SU-DHL-6 (cell line): ENCODE data around the gene STX18.
"Not testable (repeated sequence)": the region's sequence is repeated elsewhere in the genome, so short reads cannot be mapped to it uniquely, and the experiment has no call there.

Source experiments
- H2AFZ ChIP-seq: fragments of 200-600 bp; sonication (generic); 2 replicates; pipeline ENCODE4 v1.6.1; 2014; ENCODE audit warnings: low read depth, mild to moderate bottlenecking, moderate library complexity, mixed read lengths, antibody characterized with exemption, low read length; ENCODE audit not compliant: severe bottlenecking
- H3F3A ChIP-seq: fragments of 200-600 bp; shearing (Covaris generic); 2 replicates; pipeline ENCODE4 v1.6.0; 2016; ENCODE audit warnings: antibody characterized with exemption, mild to moderate bottlenecking; ENCODE audit not compliant: insufficient read depth
- H3K27ac ChIP-seq: fragments of 200-600 bp; sonication (generic); 2 replicates; pipeline ENCODE4 v1.5.1; 2016; ENCODE audit warnings: low read depth, mild to moderate bottlenecking, low read length, moderate library complexity, mixed read lengths
- H3K27me3 ChIP-seq: fragments of 200-600 bp; sonication (generic), shearing (Covaris generic); 2 replicates; pipeline ENCODE4 v1.6.0; 2014; ENCODE audit warnings: mild to moderate bottlenecking, low read length
- H3K36me3 ChIP-seq: fragments of 200-600 bp; sonication (generic); 2 replicates; pipeline ENCODE4 v1.6.1; 2014; ENCODE audit warnings: mild to moderate bottlenecking, low read length, mixed read lengths
- H3K4me2 ChIP-seq: fragments of 300-600, 200-600 bp; shearing (Covaris generic), sonication (generic); 2 replicates; pipeline ENCODE4 v1.6.0; 2014; ENCODE audit warnings: low read length, low read depth, mild to moderate bottlenecking; ENCODE audit not compliant: poor library complexity, severe bottlenecking
- H3K4me3 ChIP-seq: fragments of 200-600 bp; sonication (generic); 2 replicates; pipeline ENCODE4 v1.5.1; 2014; ENCODE audit warnings: antibody characterized with exemption, low read length, mild to moderate bottlenecking, mixed read lengths; ENCODE audit not compliant: insufficient read depth, poor library complexity, severe bottlenecking
- H3K79me2 ChIP-seq: fragments of 200-600 bp; sonication (generic); 2 replicates; pipeline ENCODE4 v1.6.1; 2014; ENCODE audit warnings: mild to moderate bottlenecking, low read length, moderate library complexity; ENCODE audit not compliant: insufficient read depth
- H3K9ac ChIP-seq: fragments of 200-600 bp; sonication (generic); 2 replicates; pipeline ENCODE4 v1.7.0; 2014; ENCODE audit warnings: mild to moderate bottlenecking, low read length
- H3K9me2 ChIP-seq: fragments of 200-600 bp; sonication (generic); replicated peaks from 2 replicates; pipeline ENCODE4 v1.6.1; 2014; ENCODE audit warnings: low read length; ENCODE audit not compliant: insufficient read depth
- H3K9me3 ChIP-seq: fragments of 200-600 bp; sonication (generic); 2 replicates; pipeline ENCODE4 v1.6.1; 2014; ENCODE audit warnings: low read length, mixed read lengths; ENCODE audit not compliant: insufficient read depth
- H4K20me1 ChIP-seq: fragments of 200-600 bp; sonication (generic); 2 replicates; pipeline ENCODE4 v1.6.1; 2014; ENCODE audit warnings: low read depth, mild to moderate bottlenecking, antibody characterized with exemption, low read length, moderate library complexity, mixed read lengths
- EZH2phosphoT487 ChIP-seq: fragments of 200-600 bp; sonication (generic), shearing (Covaris generic); conservative IDR thresholded peaks from 2 replicates; pipeline ENCODE4 v1.6.1; 2018; ENCODE audit warnings: mild to moderate bottlenecking, antibody characterized with exemption, low read length, moderate library complexity, mixed read lengths
- TF ChIP-seq, protein P1 (sequence below): fragments of 200-600 bp; sonication (generic); IDR thresholded peaks from one replicate; pipeline ENCODE4 v1.5.1; 2017; ENCODE audit warnings: antibody characterized with exemption, mild to moderate bottlenecking, low read length, moderate library complexity; ENCODE audit not compliant: insufficient read depth, poor library complexity, severe bottlenecking

STX18 gene

DNA sequence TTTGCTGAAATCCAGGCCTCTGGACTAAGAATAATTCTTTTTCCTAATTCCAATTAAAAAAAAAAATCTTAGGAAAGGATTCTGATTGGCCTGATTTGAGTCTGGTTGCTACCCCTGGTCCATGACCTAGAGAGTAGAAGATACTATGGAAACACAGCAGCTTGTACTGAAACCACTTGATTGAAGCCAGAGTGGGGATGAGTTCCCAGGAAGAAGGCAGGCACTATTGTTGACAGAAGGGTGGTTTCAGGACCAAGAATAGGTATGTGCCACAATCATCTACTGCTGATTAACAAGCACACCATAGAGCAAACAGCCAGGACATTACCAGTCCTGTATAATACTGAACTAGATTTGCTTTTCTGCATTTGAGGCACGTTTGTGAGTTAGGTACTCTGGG lies 29.6 kb downstream of the STX18 start:
- no peaks in the 10 kb centered on the region for H3K9me3 ChIP-seq
- no peak overlapping the region for H2AFZ ChIP-seq
- no peaks in the 10 kb centered on the region for H3K27me3 ChIP-seq
- peaks cover 18% of the 10 kb centered on the region; the same call in 1 of the 2 replicates for H4K20me1 ChIP-seq
- no peaks in the 10 kb centered on the region for H3K36me3 ChIP-seq
- no peak overlapping the region for H3K4me3 ChIP-seq
- 0 out of 2 replicates have a peak, but pooled peaks cover 2% of the 10 kb centered on the region for H3K79me2 ChIP-seq
- H3K9me2 ChIP-seq = no peaks in the 10 kb centered on the region
- TF ChIP-seq, protein P1, sequence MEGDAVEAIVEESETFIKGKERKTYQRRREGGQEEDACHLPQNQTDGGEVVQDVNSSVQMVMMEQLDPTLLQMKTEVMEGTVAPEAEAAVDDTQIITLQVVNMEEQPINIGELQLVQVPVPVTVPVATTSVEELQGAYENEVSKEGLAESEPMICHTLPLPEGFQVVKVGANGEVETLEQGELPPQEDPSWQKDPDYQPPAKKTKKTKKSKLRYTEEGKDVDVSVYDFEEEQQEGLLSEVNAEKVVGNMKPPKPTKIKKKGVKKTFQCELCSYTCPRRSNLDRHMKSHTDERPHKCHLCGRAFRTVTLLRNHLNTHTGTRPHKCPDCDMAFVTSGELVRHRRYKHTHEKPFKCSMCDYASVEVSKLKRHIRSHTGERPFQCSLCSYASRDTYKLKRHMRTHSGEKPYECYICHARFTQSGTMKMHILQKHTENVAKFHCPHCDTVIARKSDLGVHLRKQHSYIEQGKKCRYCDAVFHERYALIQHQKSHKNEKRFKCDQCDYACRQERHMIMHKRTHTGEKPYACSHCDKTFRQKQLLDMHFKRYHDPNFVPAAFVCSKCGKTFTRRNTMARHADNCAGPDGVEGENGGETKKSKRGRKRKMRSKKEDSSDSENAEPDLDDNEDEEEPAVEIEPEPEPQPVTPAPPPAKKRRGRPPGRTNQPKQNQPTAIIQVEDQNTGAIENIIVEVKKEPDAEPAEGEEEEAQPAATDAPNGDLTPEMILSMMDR = no peak
- no peak for TF ChIP-seq EZH2phosphoT487
- H3F3A ChIP-seq = no peaks in the 10 kb centered on the region
- H3K27ac ChIP-seq = no peak overlapping the region
- no peak overlapping the region for H3K9ac ChIP-seq
- no peak overlapping the region for H3K4me2 ChIP-seq

DNA sequence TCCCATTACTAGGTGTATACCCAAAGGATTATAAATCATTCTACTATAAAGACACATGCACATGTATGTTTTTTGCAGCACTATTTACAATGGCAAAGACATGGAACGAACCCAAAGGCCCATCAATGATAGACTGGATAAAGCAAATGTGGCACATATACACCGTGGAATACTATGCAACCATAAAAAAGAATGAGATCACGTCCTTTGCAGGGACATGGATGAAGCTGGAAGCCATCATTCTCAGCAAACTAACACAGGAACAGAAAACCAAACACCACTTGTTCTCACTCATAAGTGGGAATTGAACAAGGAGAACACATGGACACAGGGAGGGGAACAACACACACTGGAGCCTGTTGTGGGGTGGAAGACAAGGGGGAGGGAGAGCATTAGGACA lies 31.2 kb downstream of the STX18 start:
- H3K36me3 ChIP-seq, H3K9me2 ChIP-seq, H4K20me1 ChIP-seq, H3F3A ChIP-seq, H3K4me2 ChIP-seq, H3K9me3 ChIP-seq, H2AFZ ChIP-seq, H3K27me3 ChIP-seq, H3K27ac ChIP-seq, H3K9ac ChIP-seq, H3K79me2 ChIP-seq, H3K4me3 ChIP-seq: not testable (repeated sequence)

DNA sequence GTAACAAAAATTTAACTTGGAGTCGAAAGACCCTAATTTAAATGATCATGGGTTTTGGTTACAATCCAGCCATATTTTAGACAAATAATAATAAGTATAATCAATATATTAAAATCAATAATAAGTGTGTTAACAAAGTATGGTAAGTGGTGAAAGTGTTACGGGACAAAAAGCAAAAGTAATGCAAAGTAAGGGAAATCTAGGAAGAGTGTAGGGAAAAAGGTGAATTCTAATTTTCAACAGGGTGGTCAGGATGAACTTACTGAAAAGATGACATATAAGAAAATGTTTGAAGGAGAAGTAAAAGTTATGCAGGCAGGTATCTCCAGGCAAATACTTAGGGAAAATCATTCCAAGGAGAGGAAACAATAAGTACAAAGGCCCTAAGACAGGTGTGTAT lies 32.3 kb downstream of the STX18 start:
- no peaks in the 10 kb centered on the region for H3K79me2 ChIP-seq

DNA sequence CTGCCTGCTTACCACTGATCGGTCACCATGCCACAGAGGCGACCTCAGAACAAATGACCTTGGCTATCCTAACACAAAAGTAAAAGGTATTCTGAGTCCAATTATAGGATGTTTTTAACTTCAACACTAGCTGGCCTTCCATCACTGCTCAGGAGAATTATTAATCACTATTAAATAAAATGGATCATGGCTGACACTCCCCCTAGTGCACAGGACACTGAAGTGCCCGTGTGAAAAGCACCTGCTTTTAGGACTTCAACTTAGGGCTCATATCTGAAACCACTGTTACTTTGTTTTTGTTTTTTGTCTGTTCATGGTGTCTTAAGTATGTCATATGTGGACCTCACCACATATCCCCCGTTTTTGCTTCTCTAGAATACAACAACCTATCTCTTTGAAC lies 33.9 kb downstream of the STX18 start:
- peaks cover 3% of the 10 kb centered on the region; the same call in 1 of the 2 replicates for H3K79me2 ChIP-seq
- H4K20me1 ChIP-seq = no peaks in the 10 kb centered on the region
- H3K4me3 ChIP-seq = no peak overlapping the region
- no peaks in the 10 kb centered on the region for H3K9me2 ChIP-seq
- H3K27me3 ChIP-seq = no peaks in the 10 kb centered on the region
- no peak overlapping the region for H2AFZ ChIP-seq
- no peaks in the 10 kb centered on the region for H3K9me3 ChIP-seq
- TF ChIP-seq EZH2phosphoT487 = no peak
- TF ChIP-seq, protein P1 = peak; percentile 28
- H3K4me2 ChIP-seq = no peak overlapping the region
- H3K27ac ChIP-seq = no peak overlapping the region
- H3K9ac ChIP-seq = no peak overlapping the region
- H3F3A ChIP-seq = no peaks in the 10 kb centered on the region
- no peaks in the 10 kb centered on the region for H3K36me3 ChIP-seq

More for the DNA sequence above, 32.3 kb downstream of the STX18 start:
- H4K20me1 ChIP-seq = 0 out of 2 replicates have a peak, but pooled peaks cover 4% of the 10 kb centered on the region
- TF ChIP-seq, protein P1 = no peak
- no peak for TF ChIP-seq EZH2phosphoT487
- no peak overlapping the region for H3K4me2 ChIP-seq
- H3K27ac ChIP-seq = no peak overlapping the region
- no peak overlapping the region for H3K9ac ChIP-seq
- no peak overlapping the region for H2AFZ ChIP-seq
- no peaks in the 10 kb centered on the region for H3K27me3 ChIP-seq
- no peaks in the 10 kb centered on the region for H3F3A ChIP-seq
- no peaks in the 10 kb centered on the region for H3K9me2 ChIP-seq
- H3K4me3 ChIP-seq = no peak overlapping the region
- H3K36me3 ChIP-seq = no peaks in the 10 kb centered on the region
- H3K9me3 ChIP-seq = no peaks in the 10 kb centered on the region
